Endothelial cell of umbilical vein (primary cell): ENCODE results near the gene RINL. TPM values are rescaled to one million over a fixed set of nuclear protein-coding genes. Genes with fewer than 3 reads are reported as not detected.

ENCODE experiments used
- BruUV-seq: library from RNA; stranded (reverse); fragments of 400-500 nt; replicated peaks from 2 replicates; lab custom pipeline; 2021; lab: Mats Ljungman, UMichigan
- CTCF ChIA-PET: fragments of 300-600, 350-600 bp; sonication (Branson Sonifier 250); formaldehyde crosslinking; loops from one replicate; lab custom pipeline; 2021; ENCODE audit warnings: antibody characterized with exemption, inconsistent platforms; lab: Charles Lee
- POLR2A ChIA-PET: fragments of 300-600, 350-600 bp; sonication (Branson Sonifier 250); formaldehyde crosslinking; loops from one replicate; lab custom pipeline; 2021; ENCODE audit warnings: antibody characterized with exemption, inconsistent platforms; lab: Charles Lee
- DNase-seq: peaks from one replicate; pipeline ENCODE4 v3.0.0-alpha.2; 2011; ENCODE audit warnings: low read depth, low spot score
- FAIRE-seq: peaks from 2 replicates; lab custom pipeline; 2011; peaks lifted over from hg19 to GRCh38; lab: Jason Lieb, UNC
- H2AFZ ChIP-seq: 2 replicates; pipeline ENCODE4 v1.6.0; 2012; ENCODE audit warnings: low read depth, low read length, control low read depth, inconsistent platforms
- H3K27ac ChIP-seq: 2 replicates; pipeline ENCODE4 v1.5.1; 2011; ENCODE audit warnings: low read depth, mild to moderate bottlenecking, control low read depth, low read length, moderate library complexity; ENCODE audit not compliant: insufficient read depth
- H3K27me3 ChIP-seq, 2 experiments: 2 replicates each; pipeline versions ENCODE4 v1.6.0 to v1.6.1; 2011; ENCODE audit warnings: low read length in 2 of 2, mixed read lengths in 1 of 2; ENCODE audit not compliant: control insufficient read depth in 2 of 2, insufficient read depth in 2 of 2
- H3K36me3 ChIP-seq, 2 experiments: 2 replicates in 1 of 2; 3 replicates in 1 of 2; pipeline ENCODE4 v1.5.1; 2011; ENCODE audit warnings: low read length in 2 of 2, mild to moderate bottlenecking in 1 of 2, moderate library complexity in 1 of 2; ENCODE audit not compliant: control insufficient read depth in 2 of 2, insufficient read depth in 2 of 2; ENCODE audit errors: extremely low read depth in 1 of 2
- H3K4me1 ChIP-seq: 3 replicates; pipeline ENCODE4 v1.5.1; 2011; ENCODE audit warnings: mild to moderate bottlenecking, low read length; ENCODE audit not compliant: control insufficient read depth, insufficient read depth; ENCODE audit errors: extremely low read depth
- H3K4me2 ChIP-seq: 2 replicates; pipeline ENCODE4 v1.6.1; 2011; ENCODE audit warnings: low read length, control low read depth, mixed read lengths; ENCODE audit not compliant: insufficient read depth
- H3K4me3 ChIP-seq, 3 experiments: fragments of 200-600 bp in 1 of 3; sonication (generic), shearing (Covaris generic) in 1 of 3; replicated peaks in 1 of 3; 2 replicates each; pipeline ENCODE4 v1.5.1; 2011 to 2016; ENCODE audit warnings: control low read depth in 3 of 3, low read length in 3 of 3, mild to moderate bottlenecking in 2 of 3, inconsistent platforms in 1 of 3, low read depth in 1 of 3, moderate library complexity in 1 of 3; ENCODE audit not compliant: insufficient read depth in 1 of 3
- H3K79me2 ChIP-seq: 2 replicates; pipeline ENCODE4 v1.6.0; 2012; ENCODE audit warnings: low read length, inconsistent platforms; ENCODE audit not compliant: control insufficient read depth, insufficient read depth
- H3K9ac ChIP-seq: replicated peaks from 2 replicates; pipeline ENCODE3; 2011; ENCODE audit warnings: low read length, control low read depth; ENCODE audit not compliant: insufficient read depth; ENCODE audit errors: extremely low read depth
- H3K9me1 ChIP-seq: replicated peaks from 3 replicates; pipeline ENCODE4 v1.6.0; 2011; ENCODE audit warnings: mild to moderate bottlenecking, low read length; ENCODE audit not compliant: control insufficient read depth, insufficient read depth; ENCODE audit errors: extremely low read depth
- H3K9me3 ChIP-seq: replicated peaks from 2 replicates; pipeline ENCODE4 v1.5.1; 2012; ENCODE audit warnings: low read length, inconsistent platforms; ENCODE audit not compliant: control insufficient read depth, insufficient read depth
- H4K20me1 ChIP-seq: replicated peaks from 2 replicates; pipeline ENCODE3; 2011; ENCODE audit warnings: mild to moderate bottlenecking, low read length; ENCODE audit not compliant: control insufficient read depth, insufficient read depth; ENCODE audit errors: extremely low read depth
- EZH2 ChIP-seq: IDR thresholded peaks from 2 replicates; pipeline ENCODE4 v1.6.1; 2012; ENCODE audit warnings: borderline replicate concordance, low read depth, mild to moderate bottlenecking, moderate library complexity, low read length, inconsistent platforms; ENCODE audit not compliant: severe bottlenecking
- FOS ChIP-seq: IDR thresholded peaks from 2 replicates; pipeline ENCODE4 v1.6.1; 2011; ENCODE audit warnings: mild to moderate bottlenecking, low read length, moderate library complexity, borderline replicate concordance; ENCODE audit not compliant: insufficient read depth
- GATA2 ChIP-seq: IDR thresholded peaks from 2 replicates; pipeline ENCODE4 v1.7.0; 2011; ENCODE audit warnings: low read depth, mild to moderate bottlenecking, moderate library complexity, mixed read lengths, low read length; ENCODE audit not compliant: insufficient read length, insufficient read depth
- JUN ChIP-seq: IDR thresholded peaks from 2 replicates; pipeline ENCODE4 v1.6.1; 2011; ENCODE audit warnings: borderline replicate concordance, low read depth; ENCODE audit not compliant: insufficient read length, insufficient read depth
- MYC ChIP-seq: IDR thresholded peaks from one replicate; pipeline ENCODE4 v1.6.1; 2011; ENCODE audit warnings: mild to moderate bottlenecking, low read depth, low read length
- dilution Hi-C: fragments of 300-500 bp; cut with MboI; formaldehyde crosslinking; loops from one replicate; pipeline ENCODE4 v1.15.0; 2019; ENCODE audit warnings: low sequenced_read_pairs; ENCODE audit not compliant: extremely low pct_ligation_motif_present
- intact Hi-C: fragments of 100-400 bp; cut with micrococcal nuclease; formaldehyde crosslinking; loops from one replicate; pipeline ENCODE4 v1.10.0; 2022
- polyA plus RNA-seq, 4 experiments: library from polyadenylated mRNA; depleted of rRNA in 3 of 4; stranded (reverse) in 3 of 4; unstranded in 1 of 4; fragments of >200 nt; gene quantifications; 2 replicates each; pipeline versions ENCODE4 v1.2.1 to v1.2.3, GENCODE V29; 2011 to 2012; ENCODE audit warnings: missing spikeins in 1 of 4
- total RNA-seq: library from RNA; stranded (reverse); gene quantifications from 2 replicates; pipeline ENCODE4 v1.2.3, GENCODE V29; 2021
- TF ChIP-seq, protein P1 (sequence below): IDR thresholded peaks from 2 replicates; pipeline ENCODE4 v1.6.1; 2011; ENCODE audit not compliant: insufficient read depth, insufficient read length
- TF ChIP-seq, protein P2 (sequence below), 2 donors: IDR thresholded peaks; 1 replicate in 1 of 2; 2 replicates in 1 of 2; pipeline ENCODE4 v1.5.1; 2011; ENCODE audit warnings: low read length in 2 of 2, mild to moderate bottlenecking in 2 of 2, moderate library complexity in 2 of 2, control low read depth in 1 of 2, inconsistent platforms in 1 of 2, low read depth in 1 of 2; ENCODE audit not compliant: insufficient read depth in 1 of 2; ENCODE audit errors: extremely low read depth in 1 of 2

RINL gene
- total and polyA plus RNA-seq, 2 donors (not counting 3 experiments of a cell fraction or from before 2014, with no cell fraction given), result 5.3 to 10.1 TPM

DNA sequence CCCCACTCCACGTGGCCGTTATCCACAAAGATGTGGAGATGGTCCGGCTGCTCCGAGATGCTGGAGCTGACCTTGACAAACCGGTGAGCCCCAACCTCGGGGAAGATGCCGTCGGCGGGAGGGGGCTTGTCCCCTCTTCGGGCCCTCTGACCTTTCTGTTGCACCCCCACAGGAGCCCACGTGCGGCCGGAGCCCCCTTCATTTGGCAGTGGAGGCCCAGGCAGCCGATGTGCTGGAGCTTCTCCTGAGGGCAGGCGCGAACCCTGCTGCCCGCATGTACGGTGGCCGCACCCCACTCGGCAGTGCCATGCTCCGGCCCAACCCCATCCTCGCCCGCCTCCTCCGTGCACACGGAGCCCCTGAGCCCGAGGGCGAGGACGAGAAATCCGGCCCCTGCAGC lies 29.2 kb upstream of the RINL start:
- intact Hi-C loops, result no loop called here
- FAIRE-seq (no peak), DNase-seq (no peak)
- BruUV-seq, result no TSS peak
- no peaks in the 10 kb centered on the region for H3K9me3 ChIP-seq
- peaks cover 0 to 21% of the 10 kb centered on the region in 2 experiments for H3K36me3 ChIP-seq
- no peaks in the 10 kb centered on the region for H3K79me2 ChIP-seq
- H3K4me1 ChIP-seq, result no peaks in the 10 kb centered on the region
- H3K27me3 ChIP-seq, result no peaks in the 10 kb centered on the region
- no peak overlapping the region for H3K9ac ChIP-seq
- ChIA-PET CTCF (interaction anchor here (0.7 kb wide), 1 partner anchor 23 kb away, joined by 3 read pairs; the partner anchor contains the start of genes MRPS12 and SARS2), POLR2A (no interaction called here)
- H3K9me1 ChIP-seq, result no peaks in the 10 kb centered on the region
- H3K27ac ChIP-seq, result no peak overlapping the region
- TF ChIP-seq FOS (no peak), GATA2 (no peak), JUN (no peak), MYC (no peak), EZH2 (no peak)
- TF ChIP-seq, protein P1, sequence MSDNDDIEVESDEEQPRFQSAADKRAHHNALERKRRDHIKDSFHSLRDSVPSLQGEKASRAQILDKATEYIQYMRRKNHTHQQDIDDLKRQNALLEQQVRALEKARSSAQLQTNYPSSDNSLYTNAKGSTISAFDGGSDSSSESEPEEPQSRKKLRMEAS, result no peak
- dilution Hi-C loops, result no loop called here
- no peaks in the 10 kb centered on the region for H4K20me1 ChIP-seq
- H3K4me2 ChIP-seq, result no peak overlapping the region
- H2AFZ ChIP-seq, result no peak overlapping the region
- H3K4me3 ChIP-seq, result no peak overlapping the region

DNA sequence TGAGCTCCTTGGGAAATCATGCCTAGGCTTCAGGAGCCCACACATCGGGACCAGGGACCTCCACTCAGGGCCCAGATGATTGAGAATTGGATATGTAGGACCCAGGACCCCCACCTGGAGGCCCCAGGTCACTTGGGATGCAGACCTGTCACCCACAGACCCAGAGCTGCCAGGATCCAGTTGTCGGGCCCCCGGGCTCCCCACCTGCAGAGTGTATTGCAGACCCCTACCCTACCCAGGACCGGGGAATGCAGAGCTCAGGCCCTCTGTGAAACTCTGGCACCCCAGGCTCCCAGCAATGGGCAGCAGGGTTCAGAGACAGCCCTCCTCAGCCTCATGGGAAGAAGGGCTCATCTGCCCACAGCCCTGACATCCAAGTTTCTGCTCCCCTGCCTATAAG lies 27.5 kb upstream of the RINL start:
- Histone ChIP-seq H3K4me3 (no peak overlapping the region), H3K9me3 (no peaks in the 10 kb centered on the region), H3K27me3 (no peaks in the 10 kb centered on the region), H4K20me1 (no peaks in the 10 kb centered on the region), H3K4me2 (no peak overlapping the region), H3K36me3 (peaks cover 0 to 21% of the 10 kb centered on the region in 2 experiments), H2AFZ (no peak overlapping the region), H3K27ac (no peak overlapping the region), H3K4me1 (peaks cover 10% of the 10 kb centered on the region), H3K9me1 (no peaks in the 10 kb centered on the region), H3K9ac (no peak overlapping the region), H3K79me2 (peaks cover 3% of the 10 kb centered on the region)
- dilution Hi-C loops (no loop called here), intact Hi-C loops (no loop called here)
- CTCF ChIA-PET, result interaction anchor here (1.4 kb wide), 1 partner anchor 18 kb away, joined by 6 read pairs; no protein-coding TSS in a partner anchor
- POLR2A ChIA-PET, result no interaction called here
- TF ChIP-seq, protein P1, result no peak
- TF ChIP-seq JUN (no peak), FOS (no peak), EZH2 (no peak)
- TF ChIP-seq, protein P2, sequence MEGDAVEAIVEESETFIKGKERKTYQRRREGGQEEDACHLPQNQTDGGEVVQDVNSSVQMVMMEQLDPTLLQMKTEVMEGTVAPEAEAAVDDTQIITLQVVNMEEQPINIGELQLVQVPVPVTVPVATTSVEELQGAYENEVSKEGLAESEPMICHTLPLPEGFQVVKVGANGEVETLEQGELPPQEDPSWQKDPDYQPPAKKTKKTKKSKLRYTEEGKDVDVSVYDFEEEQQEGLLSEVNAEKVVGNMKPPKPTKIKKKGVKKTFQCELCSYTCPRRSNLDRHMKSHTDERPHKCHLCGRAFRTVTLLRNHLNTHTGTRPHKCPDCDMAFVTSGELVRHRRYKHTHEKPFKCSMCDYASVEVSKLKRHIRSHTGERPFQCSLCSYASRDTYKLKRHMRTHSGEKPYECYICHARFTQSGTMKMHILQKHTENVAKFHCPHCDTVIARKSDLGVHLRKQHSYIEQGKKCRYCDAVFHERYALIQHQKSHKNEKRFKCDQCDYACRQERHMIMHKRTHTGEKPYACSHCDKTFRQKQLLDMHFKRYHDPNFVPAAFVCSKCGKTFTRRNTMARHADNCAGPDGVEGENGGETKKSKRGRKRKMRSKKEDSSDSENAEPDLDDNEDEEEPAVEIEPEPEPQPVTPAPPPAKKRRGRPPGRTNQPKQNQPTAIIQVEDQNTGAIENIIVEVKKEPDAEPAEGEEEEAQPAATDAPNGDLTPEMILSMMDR (IDR thresholded peaks at IDR 0.05; ENCODE audit: extremely low read depth in 1 of 2, insufficient read depth in 1 of 2, low read depth in 1 of 2, low read length in 2 of 2), result no peak
- DNase-seq, result no peak
- BruUV-seq, result no TSS peak
- FAIRE-seq, result no peak
